GM12872 (cell line): Measurements from ENCODE around the gene SHD.

Experiments
- CTCF ChIP-seq: IDR thresholded peaks from 3 replicates; pipeline ENCODE4 v1.5.1; 2011; ENCODE audit warnings: low read depth, mild to moderate bottlenecking, low read length, moderate library complexity; ENCODE audit not compliant: insufficient read depth

Gene SHD

GRCh38 chr19:4292515-4292914, 13.4 kb downstream of the SHD start:
- TF ChIP-seq CTCF: no peak

GRCh38 chr19:4294389-4294788, 15.3 kb downstream of the SHD start:
- TF ChIP-seq CTCF: no peak

GRCh38 chr19:4295972-4296771, 17.1 kb downstream of the SHD start:
- no peak for TF ChIP-seq CTCF

GRCh38 chr19:4297901-4298809, 19.1 kb downstream of the SHD start:
- no peak for TF ChIP-seq CTCF

- no peak for TF ChIP-seq CTCF
Measured at GRCh38 chr19:4298810-4299550, 19.9 kb downstream of the SHD start.

- no peak for TF ChIP-seq CTCF
Measured at GRCh38 chr19:4300589-4300988, 21.5 kb downstream of the SHD start.

GRCh38 chr19:4301590-4302242, 22.6 kb downstream of the SHD start:
- no peak for TF ChIP-seq CTCF
